ENCODE data around the gene OLA1.

The OLA1 gene

DNA sequence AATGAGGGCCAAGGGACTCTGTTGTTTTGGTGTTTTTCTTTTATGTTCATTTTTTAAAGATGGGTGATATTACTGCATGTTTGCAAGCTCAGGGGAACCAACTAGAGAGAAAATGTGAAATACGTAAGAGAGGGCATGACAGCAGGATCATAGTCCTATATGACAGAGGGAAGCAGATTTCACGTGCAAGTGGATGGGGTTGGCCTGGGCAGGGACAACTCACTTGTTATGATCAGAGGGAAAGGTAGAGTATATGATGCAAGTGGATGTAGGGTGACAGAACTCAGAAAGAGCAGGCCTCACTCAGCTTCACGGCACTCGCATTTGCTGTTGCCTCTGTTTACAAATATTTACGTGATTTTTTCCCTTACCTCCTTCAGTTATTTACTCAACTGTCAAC, 67.0 kb downstream of the OLA1 start:
- no peak for TF ChIP-seq CTCF (IDR thresholded peaks at IDR 0.05; ENCODE audit: borderline replicate concordance, insufficient read depth, low read depth, low read length)

GRCh38 chr2:174180726-174181236, 67.6 kb downstream of the OLA1 start:
- H3K4me3 ChIP-seq (ENCODE audit: low read depth, low read length), result no peak overlapping the region
- no peak for TF ChIP-seq CTCF (IDR thresholded peaks at IDR 0.05; ENCODE audit: borderline replicate concordance, insufficient read depth, low read depth, low read length)

More for the DNA sequence above, 67.0 kb downstream of the OLA1 start:
- H3K4me3 ChIP-seq (ENCODE audit: low read depth, low read length), result no peak overlapping the region

DNA sequence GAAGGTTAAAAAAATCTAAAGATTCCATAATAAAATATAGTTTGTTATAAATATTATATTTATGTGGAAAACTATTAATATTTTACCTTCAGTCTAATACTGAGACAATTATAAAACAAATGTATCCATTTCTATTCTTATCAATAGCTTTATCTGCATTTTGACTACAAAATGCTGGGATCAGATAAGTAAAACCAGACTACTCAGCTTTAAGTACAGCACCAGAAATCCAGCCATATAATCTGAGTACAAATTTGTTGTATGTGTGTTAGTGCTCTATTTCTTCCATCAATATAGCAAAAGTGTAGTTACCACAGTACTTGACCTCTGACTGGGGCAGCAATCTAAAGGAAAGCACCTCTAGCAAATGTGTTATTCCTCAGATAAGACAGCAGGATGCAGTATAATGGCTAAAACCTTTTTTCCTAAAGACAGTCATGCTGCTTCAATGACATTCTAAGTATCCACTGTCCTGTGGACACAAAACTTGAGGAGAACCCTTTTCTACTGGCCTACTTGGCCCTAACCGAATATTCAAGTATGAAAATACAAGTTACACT, 68.1 kb downstream of the OLA1 start:
- no peak for TF ChIP-seq CTCF (IDR thresholded peaks at IDR 0.05; ENCODE audit: borderline replicate concordance, insufficient read depth, low read depth, low read length)
- no peak overlapping the region for H3K4me3 ChIP-seq (ENCODE audit: low read depth, low read length)

DNA sequence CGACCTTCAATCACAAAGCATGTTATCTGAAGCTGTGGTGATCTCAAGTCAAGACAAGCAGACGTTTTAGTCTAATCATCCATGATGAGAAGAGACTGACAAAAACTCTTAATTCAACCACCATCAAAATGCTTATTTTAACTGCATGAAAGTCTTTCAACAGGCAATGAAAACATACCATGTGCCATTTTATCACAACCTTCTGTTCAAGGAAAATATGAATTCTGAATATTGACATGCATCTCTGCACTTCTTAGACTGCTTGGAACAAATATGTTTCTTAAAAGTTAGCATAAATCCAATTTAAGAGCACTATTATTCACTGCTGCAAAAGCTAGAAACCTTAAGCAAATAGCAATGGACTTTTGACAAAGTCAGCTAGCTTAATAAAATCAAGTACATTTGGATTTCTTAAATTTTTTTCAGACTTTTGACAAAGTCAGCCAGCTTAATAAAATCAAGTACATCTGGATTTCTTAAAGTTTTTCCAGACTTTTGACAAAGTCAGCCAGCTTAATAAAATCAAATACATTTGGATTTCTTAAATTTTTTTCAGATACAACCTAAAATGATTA, 70.9 kb downstream of the OLA1 start:
- no peak for TF ChIP-seq CTCF (IDR thresholded peaks at IDR 0.05; ENCODE audit: borderline replicate concordance, insufficient read depth, low read depth, low read length)
- H3K4me3 ChIP-seq (ENCODE audit: low read depth, low read length), result no peak overlapping the region

- TF ChIP-seq CTCF (IDR thresholded peaks at IDR 0.05; ENCODE audit: borderline replicate concordance, insufficient read depth, low read depth, low read length), result no peak
- no peak overlapping the region for H3K4me3 ChIP-seq (ENCODE audit: low read depth, low read length)
These were observed 71.4 kb downstream of the OLA1 start for GRCh38 chr2:174176898-174177297.

DNA sequence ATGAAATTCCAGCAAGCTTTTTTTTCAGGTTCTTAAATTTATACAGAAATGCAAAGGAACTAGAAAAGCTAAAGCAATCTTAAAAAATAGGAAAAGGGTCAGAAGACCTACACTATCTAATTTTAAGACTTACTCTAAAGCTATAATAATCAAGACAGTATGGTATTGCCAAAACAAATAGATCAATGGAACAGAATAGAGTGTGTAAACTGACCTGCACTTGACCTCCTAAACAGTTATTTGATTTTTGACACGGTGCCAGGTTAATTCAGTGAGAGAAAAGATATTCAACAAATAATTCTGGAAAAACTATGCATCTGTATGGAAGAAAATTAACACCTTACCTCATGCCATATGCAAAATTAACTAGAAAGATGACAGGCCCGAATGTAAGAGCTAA, 73.6 kb downstream of the OLA1 start:
- no peak for TF ChIP-seq CTCF (IDR thresholded peaks at IDR 0.05; ENCODE audit: borderline replicate concordance, insufficient read depth, low read depth, low read length)
- no peak overlapping the region for H3K4me3 ChIP-seq (ENCODE audit: low read depth, low read length)

GRCh38 chr2:174172802-174173355, 75.5 kb downstream of the OLA1 start:
- TF ChIP-seq CTCF (IDR thresholded peaks at IDR 0.05; ENCODE audit: borderline replicate concordance, insufficient read depth, low read depth, low read length), result no peak
- no peak overlapping the region for H3K4me3 ChIP-seq (ENCODE audit: low read depth, low read length)
